CMK (cell line): ENCODE results near the gene SLC19A3.
A peak's percentile ranks its signal among the peaks of the same experiment; 100 is the strongest.
"Not testable (repeated sequence)": the region's sequence is repeated elsewhere in the genome, so short reads cannot be mapped to it uniquely, and the experiment has no call there.

Source experiments
- DNase-seq: peaks from one replicate; pipeline ENCODE4 v3.0.0-alpha.2; 2010; ENCODE audit warnings: low read depth

SLC19A3 gene

DNA sequence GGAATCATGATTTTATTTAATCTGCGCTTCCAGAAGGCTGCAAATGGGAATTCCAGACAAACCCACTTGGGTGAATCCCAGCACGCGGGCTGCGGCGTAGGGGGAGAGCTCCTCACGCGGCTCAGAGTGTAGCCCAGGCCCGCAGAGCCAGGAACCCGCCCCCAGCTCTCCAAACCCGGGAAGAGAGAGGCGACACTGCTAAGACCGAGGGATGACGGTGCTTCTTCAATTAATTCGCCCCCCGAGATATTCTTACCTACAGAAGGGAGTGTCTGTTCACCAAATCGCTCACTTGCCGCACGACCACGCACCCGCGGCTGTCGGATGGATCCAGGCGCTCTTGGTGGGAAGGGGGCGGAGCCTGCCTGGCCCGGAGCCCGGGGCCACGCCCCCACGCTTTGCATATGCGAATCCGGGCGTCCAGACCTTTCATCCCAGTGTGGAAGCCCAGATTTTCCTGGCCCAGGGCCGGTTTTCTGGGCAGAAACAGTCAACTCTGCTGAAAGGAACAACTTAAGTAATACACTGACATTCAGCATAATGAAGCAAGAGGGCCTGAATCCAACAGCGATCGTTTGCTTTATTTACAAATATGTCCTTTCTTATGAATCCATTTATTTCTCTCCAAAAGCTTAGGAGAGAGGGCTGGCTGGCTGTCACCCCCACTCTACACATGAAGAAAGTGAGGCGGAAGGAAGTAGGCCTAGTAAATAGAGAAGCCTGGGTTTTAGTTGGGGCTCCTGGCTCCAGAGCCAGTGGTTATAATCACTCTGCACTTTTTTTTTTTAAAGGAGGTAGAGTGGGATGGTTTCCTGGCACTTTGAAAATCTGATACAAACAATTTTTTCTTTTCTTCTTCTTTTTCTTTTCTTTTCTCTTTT is at the start of gene SLC19A3:
Gene SLC19A3, minus strand, starts transcription at position 342 of the 881 bp plus-strand sequence. CDS start 15,710 bp downstream, outside the sequence.
- DNase-seq, result no peak

DNA sequence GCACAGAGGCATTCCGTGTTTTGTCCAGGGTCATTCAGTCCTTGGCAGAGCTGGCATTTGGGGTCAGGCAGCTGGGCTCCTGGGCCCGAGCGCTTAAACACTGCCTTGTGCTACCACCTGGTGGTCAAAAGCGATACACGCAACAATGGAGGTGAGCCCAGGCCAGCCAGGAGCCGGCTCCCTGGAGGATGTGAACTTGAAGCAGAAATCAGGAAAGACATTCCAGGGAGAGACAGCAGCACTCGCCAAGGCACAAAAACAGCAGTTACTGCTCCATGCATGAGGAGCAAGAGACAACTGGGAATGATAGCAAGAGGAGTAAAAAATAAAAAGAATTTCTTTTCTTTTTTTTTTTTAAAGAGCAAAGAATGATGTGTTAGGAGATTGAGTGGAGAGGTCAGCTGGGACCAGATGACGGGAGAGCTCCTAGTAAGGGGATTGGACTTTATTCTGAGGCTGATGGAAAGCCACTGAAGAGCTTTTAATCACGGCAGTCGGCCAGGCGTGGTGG is 48.6 kb upstream of the SLC19A3 start:
- peak; percentile 33 for DNase-seq

DNA sequence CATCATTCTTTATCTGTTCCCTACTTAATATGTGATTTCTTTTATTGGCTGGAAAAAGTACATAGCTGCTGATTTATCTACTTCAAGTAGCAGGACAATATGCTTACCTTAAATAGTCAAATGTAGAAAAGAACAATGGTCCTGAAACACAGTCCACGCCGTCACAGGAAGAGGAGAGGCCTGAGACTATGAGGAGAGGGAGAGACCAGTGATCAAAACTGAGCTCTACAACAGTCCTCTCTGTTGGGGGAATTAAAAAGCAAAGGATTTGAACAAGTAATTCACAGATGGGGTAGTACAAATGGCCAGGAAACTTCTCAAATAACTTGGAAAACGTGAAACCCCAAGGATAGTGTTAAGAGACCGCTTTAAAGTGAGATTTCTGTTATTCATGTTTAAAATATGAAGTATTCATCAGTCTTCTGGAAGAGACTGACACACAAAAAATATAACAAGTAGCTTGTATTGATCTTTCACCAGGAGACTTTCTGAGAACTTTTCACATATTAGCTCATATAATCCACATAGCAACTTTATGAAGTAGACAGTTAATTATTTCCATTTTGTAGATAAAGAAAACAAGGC is 48.1 kb upstream of the SLC19A3 start:
- no peak for DNase-seq

DNA sequence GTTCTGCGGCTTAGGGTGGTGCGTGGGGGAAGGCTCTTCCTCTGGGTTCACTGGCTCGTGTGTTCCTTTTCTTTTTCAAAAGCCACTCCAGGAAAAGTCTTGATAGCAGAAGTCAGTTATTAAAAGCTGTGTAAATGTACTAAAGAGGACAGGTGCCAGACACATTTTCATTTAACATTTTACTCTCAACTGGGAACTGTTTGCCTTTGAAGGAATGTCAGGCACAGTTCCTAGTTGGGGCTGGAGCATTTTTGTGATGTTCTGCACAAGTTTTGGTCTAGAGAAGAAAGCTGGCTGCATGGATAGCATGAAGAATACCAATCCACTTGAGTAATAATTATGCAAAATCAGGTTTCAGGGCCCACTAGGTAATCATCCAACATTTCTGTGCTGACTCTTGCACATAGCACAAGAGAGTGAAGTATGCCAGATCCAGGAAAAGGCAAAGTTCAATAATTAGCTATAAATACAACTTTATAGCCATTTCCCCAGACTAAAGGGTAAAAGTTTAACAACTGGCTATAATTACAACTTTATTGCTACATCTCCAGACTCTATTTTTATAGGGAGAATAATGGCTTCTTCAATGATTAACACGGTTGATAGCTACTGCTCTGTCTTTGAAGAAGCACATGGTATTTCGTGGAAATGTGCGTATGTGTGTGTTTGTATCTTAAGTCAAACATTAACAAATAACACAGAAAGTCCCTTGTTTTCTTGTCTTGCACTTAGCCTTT is 44.1 kb upstream of the SLC19A3 start:
- DNase-seq, result no peak

DNA sequence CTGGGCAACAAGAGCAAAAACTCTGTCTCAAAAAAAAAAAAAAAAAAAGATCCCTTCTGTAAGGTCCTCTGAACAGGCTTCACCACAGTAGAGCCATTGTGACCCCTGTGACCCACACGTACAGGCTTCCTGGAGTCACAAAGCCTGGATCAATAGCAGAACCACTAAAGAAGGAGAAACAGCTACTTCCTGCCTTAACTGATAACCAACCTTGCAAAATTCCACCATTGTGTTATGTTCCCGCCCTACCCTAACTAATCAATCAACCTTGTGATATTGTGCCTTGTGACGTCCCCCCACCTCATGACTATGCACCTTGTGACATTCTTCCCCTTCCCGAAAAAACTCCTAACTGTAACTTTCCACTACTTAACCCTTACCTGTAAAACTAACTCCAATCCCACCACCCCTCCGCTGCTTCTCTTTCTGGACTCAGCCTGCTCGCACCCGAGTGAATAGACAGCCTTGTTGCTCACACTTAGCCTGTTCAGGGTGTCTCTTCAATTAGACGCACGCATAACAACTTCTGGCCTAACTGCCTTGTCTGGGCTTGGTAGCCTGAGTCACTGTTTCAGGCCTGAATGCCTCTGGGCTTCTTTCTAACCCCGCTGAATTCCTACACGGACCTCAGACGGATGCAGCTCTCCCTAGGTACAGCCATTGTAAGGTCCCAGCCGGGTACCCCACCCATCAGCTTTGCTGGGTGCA is 41.7 kb upstream of the SLC19A3 start:
- DNase-seq, result no peak

DNA sequence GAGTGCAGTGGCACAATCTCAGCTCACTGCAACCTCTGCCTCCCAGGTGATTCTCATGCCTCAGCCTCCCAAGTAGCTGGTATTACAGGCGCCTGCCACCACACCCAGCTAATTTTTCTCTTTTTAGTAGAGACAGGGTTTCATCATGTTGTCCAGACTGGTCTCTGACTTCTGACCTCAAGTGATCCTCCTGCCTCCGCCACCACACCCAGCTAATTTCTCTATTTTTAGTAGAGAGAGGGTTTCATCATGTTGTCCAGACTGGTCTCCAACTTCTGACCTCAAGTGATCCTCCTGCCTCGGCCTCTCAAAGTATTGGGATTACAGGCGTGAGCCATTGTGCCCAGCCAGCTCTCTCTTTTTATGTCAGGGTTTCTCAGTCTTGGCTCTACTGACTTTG is 38.4 kb upstream of the SLC19A3 start:
- DNase-seq, result not testable (repeated sequence)

DNA sequence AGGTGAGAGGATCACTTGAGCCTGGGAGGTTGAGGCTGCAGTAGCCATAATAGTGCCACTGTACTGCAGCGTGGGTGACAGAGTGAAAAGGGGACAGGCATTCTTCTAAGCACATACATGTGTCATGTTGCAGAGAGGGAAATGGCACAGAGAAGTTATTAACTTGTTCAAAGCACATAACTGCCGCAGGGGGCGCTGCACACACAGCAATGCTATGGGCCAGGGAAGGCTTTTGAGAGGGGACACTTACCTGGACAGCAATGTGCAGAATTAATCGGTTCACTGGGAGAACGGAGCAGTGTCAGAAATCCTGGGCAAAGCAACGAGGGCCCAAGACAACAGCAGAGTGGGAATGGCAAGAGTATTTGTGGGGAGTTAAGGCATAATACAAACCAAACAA is 30.3 kb upstream of the SLC19A3 start:
- DNase-seq, result no peak

DNA sequence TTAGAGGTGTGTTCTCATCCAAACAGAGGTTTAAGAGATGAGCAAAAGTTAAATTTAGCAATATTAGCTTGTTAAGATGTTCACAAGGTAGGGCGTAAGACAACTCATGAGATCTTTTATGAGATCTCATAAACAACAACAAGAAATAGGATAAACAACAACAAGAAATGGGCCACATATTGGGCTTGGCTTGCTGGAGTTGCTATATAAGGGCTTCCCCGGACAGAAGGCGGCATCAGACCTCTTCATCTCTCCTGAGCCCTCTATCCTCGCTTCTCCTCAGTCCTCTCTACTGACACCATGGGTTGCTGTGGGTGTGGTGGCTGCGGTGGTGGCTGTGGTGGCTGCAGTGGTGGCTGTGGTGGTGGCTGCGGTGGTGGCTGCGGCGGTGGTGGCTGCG is 27.8 kb upstream of the SLC19A3 start, which contains the start of gene SCYGR8:
Gene SCYGR8, plus strand, starts transcription at position 301 of the 400 bp plus-strand sequence. Its CDS starts 0 bp downstream, at position 301.
- no peak for DNase-seq

DNA sequence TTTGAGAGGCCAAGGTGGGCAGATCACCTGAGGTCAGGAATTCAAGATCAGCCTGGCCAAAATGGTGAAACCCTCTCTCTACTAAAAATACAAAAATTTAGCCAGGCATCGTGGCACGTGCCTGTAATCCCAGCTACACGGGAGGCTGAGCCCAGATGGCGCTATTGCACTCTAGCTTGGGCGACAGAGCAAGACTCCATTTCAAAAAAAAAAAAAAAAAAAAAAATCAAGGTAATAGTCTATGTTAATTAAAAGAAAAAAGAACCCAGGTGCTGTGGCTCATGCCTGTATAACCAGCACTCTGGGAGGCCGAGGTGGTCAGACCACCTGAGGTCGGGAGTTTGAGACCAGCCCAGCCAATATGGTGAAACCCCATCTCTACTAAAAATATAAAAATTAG is 22.9 kb upstream of the SLC19A3 start:
- DNase-seq, result not testable (repeated sequence)

DNA sequence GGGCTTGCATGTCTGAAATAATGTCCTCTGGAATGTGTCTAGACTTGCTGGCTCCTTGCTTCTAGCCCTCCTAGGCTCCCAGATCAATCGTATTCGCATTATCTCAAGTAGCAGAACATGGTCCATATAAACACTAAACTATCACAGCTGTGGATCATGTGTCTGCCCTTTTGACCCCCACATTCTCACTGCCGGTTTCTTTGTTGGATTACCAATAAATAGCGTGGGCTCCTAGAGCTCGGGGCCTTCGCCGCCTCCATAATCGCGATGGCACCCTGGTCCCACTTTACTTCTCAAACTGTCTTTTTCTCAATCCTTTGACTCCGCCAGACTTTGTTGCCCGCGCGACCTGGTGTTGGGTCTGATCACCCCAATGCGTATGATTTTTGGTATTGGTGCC is 21.5 kb upstream of the SLC19A3 start:
- no peak for DNase-seq

DNA sequence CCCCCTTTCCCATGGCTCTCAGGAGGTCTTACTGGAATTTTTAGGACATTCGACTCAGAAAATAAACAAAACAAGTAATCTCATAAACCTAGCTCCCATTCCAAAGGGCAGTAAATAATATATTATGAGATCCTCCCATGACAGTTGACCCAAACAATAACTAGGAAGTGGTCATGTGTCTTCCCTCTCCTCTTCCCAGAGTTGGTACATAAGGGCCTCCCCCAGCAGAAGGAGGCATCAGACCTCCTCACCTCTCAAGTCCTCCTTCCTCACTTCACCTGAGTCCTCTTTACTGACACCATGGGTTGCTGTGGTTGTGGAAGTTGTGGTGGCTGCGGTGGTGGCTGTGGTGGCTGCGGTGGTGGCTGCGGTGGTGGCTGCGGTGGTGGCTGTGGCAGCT is 10.2 kb upstream of the SLC19A3 start, which contains the start of gene SCYGR7:
Gene SCYGR7, plus strand, starts transcription at position 301 of the 400 bp plus-strand sequence. Its CDS starts 0 bp downstream, at position 301.
- DNase-seq, result no peak

DNA sequence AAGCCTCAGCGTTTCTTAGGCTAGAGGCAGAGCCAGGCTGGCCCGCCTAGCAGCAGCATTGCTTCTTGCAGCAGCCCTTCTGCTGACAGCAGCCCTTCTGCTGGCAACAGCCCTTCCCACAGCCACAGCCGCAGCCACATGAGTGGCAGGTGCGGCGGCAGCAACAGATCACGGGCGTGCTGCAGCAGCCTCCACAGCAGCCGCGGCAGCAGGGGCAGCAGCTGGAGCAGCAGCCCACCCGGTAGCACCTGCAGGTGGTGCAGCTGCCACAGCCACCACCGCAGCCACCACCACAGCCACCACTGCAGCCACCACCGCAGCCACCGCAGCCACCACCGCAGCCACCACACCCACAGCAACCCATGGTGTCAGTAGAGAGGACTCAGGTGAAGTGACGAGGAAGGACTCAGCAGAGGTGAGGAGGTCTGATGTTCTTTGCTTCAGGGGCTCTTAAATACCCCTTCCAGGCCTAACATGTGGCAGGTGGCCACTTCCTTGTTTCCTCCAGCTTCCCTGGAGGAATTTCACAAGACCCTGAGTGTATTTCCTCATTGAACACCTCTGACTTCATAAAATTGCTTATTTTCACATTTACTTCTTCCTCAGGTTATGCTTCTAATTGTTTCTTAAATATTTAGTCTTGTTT is 6.7 kb upstream of the SLC19A3 start, which contains the start of gene SCYGR6:
Gene SCYGR6, minus strand, starts transcription at position 364 of the 646 bp plus-strand sequence. Its CDS starts 0 bp downstream, at position 364.
- DNase-seq, result no peak

DNA sequence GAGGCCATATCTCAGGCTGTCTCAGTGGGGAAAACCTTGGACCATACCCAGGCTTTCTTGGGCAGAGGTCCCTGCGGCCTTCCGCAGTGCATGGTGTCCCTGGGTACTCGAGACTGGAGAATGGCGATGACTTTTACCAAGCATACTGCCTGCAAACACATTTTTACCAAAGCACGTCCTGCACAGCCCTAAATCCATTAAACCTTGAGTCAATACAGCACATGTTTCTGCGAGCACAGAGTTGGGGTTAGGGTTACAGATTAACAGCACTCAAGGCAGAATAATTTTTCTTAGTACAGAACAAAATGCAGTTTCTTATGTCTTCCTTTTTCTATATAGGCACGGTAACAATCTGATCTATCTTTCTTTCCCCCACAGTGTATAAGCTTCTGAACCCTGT is 5.0 kb upstream of the SLC19A3 start:
- not testable (repeated sequence) for DNase-seq

DNA sequence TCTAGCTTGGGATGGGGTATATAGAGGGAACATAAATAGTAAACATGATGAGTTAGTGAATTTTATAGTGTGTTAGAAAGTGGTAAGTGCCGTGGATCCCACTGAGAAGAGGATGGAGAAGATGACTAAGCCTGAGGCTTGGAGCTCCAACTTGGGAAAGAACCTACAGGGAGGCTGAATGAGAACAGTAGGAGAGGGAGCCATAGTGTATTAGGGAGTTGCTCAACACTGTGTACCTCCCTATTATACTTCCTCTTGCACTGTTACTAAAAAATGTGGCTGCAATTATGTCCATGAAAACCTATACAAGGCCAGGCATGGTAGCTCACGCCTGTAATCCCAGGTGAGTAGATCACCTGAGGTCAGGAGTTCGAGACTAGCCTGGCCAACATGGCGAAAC is 2.9 kb upstream of the SLC19A3 start:
- DNase-seq, result no peak

DNA sequence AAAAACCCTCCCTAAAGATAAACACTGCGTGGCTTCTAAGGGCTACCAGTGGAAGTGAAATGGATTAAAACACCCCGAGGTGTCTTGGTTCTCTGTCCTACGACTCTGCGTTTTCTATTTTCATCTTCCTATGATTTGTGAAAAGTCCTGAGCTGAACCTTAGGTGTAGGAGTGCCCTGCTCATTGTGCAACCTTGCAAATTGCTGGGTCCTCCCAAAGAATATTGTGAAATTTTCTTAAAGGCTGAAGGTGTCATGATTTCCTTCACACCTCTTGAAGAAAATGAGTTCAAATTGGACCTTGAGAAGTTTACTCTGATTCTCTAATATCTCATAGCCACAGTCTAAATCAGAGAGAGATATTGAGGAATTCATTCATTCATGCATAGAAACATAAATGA is 1.8 kb upstream of the SLC19A3 start:
- no peak for DNase-seq

DNA sequence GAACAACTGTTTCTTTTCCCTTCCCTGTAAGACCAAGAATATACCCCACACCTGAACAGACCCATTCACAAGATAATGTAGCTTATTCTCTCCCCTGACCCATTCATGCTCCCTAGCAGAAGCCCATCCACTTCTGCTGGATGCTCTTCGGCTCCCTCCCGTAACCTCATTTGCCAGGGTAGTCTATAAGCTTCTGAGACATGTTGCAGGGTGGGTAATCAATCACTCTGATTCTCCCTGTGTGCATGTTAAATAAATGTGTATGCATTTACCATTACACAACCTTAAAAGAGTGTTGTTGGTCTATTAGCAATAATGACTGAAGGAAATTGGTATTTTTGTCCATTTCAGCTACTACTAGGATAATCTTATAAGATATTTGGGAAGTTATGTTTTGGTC is 1.3 kb downstream of the SLC19A3 start:
- DNase-seq, result no peak

DNA sequence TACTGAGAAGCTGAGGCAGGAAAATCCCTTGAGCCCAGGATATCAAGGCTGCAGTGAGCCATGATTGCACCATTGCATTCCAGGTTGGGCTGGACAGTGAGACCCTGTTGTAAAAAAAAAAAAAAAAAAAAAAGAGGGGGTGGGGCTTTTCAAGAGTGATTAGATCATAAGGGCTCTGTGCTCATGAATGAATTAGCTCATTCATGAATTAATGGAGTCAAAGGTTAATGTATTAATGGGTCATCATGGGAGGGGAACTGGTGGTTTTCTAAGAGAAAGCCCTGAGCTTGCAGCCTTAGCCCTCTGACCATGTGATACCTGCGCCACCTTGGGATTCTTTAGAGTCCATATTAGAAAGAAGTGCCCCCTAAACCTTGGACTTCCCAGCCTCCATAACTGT is 4.5 kb downstream of the SLC19A3 start:
- DNase-seq, result no peak

DNA sequence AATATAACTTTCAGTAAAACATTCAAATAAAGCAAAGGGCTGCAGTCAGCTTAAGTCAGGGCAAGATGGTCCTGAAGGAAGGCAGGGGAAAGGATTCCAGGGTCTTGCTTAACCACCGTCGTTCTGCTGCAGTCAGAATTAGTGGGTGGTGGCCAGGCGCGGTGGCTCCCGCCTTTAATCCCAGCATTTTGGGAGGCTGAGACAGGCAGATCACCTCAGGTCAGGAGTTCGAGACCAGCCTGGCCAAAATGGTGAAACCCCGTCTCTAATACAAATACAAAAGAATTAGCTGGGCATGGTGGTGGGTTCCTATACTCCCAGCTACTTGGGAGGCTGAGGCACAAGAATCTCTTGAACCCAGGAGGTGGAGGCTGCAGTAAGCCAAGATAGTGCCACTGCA is 6.8 kb downstream of the SLC19A3 start:
- no peak for DNase-seq

DNA sequence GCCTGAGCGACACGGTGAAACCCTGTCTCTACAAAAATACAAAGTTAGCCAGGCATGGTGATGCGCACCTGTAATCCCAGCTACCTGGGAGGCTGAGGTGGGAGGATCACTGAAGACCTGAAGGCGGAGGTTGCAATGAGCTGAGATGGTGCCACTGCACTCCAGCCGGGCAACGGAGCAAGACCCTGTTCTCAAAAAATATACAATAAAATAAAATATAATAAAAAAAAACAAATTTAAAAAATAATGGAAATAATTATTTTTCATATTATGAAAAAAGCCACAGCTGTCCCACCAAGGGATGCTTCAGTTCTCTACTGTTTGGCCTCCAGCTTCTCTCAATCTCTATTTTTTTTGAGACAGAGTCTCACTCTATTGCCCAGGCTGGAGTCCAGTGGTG is 10.4 kb downstream of the SLC19A3 start:
- no peak for DNase-seq

DNA sequence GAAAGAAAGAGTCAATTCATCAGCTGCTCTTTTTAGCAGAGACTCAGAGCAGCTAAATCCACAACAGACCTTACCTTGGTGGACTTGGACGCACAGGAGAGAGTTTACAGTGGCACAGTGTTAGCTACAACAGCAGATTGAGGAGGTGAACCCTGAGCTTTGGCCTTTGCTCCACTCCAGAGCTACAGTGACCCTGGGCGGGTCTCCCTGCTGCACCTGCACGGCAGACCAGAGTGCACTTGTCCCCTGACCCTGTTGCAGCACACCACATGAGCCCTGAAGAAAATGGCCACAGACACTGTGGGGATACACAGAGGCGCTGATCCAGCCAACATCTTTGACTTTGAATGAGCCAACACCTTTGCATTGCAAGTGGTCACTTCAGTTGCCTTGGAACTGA is 11.0 kb downstream of the SLC19A3 start:
- DNase-seq, result no peak

DNA sequence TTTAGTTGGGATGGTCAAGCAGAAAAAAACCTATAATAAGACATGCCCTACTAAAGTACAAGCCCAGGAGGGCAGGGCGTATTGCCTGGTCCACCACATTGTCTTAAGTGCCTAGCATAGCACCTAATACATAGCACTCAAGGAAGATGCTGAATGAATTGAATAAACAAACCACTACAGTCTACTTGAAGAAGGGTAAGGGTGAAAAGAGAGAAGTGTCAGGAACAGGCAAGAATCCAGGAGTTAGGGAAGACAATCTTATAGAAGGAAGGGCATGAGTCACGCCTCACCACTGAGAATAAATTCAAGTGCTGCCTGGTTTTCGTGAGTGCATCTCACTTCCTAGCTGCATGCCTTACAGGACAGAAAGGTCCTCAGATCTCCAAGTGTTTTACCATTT is 13.9 kb downstream of the SLC19A3 start:
- DNase-seq, result no peak
